ENCODE measurements around the gene ARCN1.

Gene ARCN1

GRCh38 chr11:118628861-118629549, 56.8 kb downstream of the ARCN1 start:
- Mint-ChIP-seq H3K4me1 (no peaks in the 10 kb centered on the region), H3K27ac (no peak overlapping the region), H3K27me3 (no peaks in the 10 kb centered on the region), H3K36me3 (ENCODE audit: low read depth) (no peaks in the 10 kb centered on the region), H3K4me3 (no peak overlapping the region), H3K9me3 (no peaks in the 10 kb centered on the region)
- ATAC-seq (no peak), DNase-seq (no peak)

DNA sequence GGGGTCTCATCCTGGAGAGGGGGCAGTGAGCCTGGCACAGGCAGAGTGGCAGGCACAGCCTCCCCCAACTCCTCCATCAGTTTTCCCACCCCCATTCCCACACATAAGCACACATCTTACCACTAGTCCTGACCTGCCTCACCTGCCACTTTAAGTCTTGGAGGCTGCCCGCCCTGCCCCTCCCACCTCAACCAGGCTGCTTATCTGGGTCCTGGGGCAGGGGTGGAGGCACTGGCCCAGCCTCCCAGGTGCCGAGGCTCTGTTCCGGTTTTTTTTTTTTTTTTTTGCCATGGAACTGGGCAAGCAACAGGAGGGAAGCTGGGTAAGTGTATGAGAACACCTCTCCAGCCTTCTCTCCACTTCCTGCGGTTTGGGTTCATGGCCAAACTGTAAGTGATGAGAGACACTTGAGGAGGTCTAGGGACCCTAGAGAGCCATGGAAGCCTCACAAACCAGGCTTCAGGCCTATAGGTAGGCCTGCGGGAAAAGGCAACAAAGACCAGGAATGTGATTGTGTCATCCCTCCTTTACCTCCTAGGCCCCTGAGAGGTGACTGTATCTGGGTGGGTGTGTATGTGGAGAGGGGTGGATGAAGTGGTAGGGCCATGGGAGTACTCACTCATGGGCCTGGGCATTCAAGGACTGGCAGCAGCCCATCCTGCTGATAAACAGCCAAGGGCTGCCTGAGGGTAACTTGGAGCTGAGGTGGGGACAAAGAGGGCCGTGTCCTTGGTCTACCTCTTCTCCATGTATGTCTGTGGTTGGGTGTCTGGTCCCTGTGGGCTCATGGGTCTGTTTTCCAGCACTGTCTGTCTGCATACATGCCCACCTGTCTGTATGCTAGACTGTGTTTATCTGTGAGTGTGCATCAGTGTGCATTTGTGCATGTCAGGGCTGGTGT, 57.8 kb downstream of the ARCN1 start:
- Mint-ChIP-seq H3K4me1 (no peaks in the 10 kb centered on the region), H3K27ac (no peak overlapping the region), H3K27me3 (no peaks in the 10 kb centered on the region), H3K9me3 (no peaks in the 10 kb centered on the region), H3K4me3 (no peak overlapping the region), H3K36me3 (ENCODE audit: low read depth) (no peaks in the 10 kb centered on the region)
- ATAC-seq: no peak
- no peak for DNase-seq

- DNase-seq: no peak
- no peak overlapping the region for H3K4me3 Mint-ChIP-seq
These were observed 59.1 kb downstream of the ARCN1 start for GRCh38 chr11:118631142-118631909.

GRCh38 chr11:118632577-118633318, 60.5 kb downstream of the ARCN1 start:
- DNase-seq: no peak
- Mint-ChIP-seq H3K27me3 (no peaks in the 10 kb centered on the region), H3K36me3 (ENCODE audit: low read depth) (no peaks in the 10 kb centered on the region), H3K27ac (no peak overlapping the region), H3K4me1 (no peaks in the 10 kb centered on the region), H3K9me3 (no peaks in the 10 kb centered on the region), H3K4me3 (no peak overlapping the region)
- ATAC-seq: no peak

More at GRCh38 chr11:118631142-118631909, 59.1 kb downstream of the ARCN1 start:
- no peaks in the 10 kb centered on the region for H3K27me3 Mint-ChIP-seq
- H3K4me1 Mint-ChIP-seq: no peaks in the 10 kb centered on the region
- no peak overlapping the region for H3K27ac Mint-ChIP-seq
- H3K36me3 Mint-ChIP-seq (ENCODE audit: low read depth): no peaks in the 10 kb centered on the region
- H3K9me3 Mint-ChIP-seq: no peaks in the 10 kb centered on the region
- no peak for ATAC-seq

DNA sequence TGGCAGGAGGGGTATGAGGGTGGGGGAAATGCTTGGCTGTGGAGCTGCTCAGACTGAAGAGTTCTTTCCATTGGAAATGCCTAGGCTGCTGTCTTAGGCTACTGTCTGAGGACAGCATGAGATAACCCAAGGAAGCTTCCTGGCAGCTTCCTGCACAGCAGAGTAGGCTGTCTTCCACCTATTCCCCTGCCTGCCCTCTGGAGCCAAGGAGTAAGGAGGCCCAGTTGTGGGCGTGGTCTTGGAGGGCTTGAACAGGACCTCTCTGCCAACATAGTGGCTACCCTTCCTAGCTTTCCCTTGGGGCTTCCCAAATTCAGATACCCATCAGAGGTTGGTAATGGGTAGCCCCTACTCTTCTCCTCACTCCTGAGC, 61.1 kb downstream of the ARCN1 start:
- no peak for ATAC-seq
- Mint-ChIP-seq H3K9me3 (no peaks in the 10 kb centered on the region), H3K36me3 (ENCODE audit: low read depth) (no peaks in the 10 kb centered on the region), H3K27ac (no peak overlapping the region), H3K4me1 (no peaks in the 10 kb centered on the region), H3K27me3 (no peaks in the 10 kb centered on the region), H3K4me3 (no peak overlapping the region)
- no peak for DNase-seq

GRCh38 chr11:118633979-118634378, 61.8 kb downstream of the ARCN1 start:
- ATAC-seq (no peak), DNase-seq (no peak)
- Mint-ChIP-seq H3K9me3 (no peaks in the 10 kb centered on the region), H3K36me3 (ENCODE audit: low read depth) (no peaks in the 10 kb centered on the region), H3K4me1 (no peaks in the 10 kb centered on the region), H3K4me3 (no peak overlapping the region), H3K27ac (no peak overlapping the region), H3K27me3 (no peaks in the 10 kb centered on the region)

- Mint-ChIP-seq H3K4me1 (no peaks in the 10 kb centered on the region), H3K9me3 (no peaks in the 10 kb centered on the region), H3K4me3 (no peak overlapping the region), H3K36me3 (ENCODE audit: low read depth) (no peaks in the 10 kb centered on the region), H3K27ac (no peak overlapping the region), H3K27me3 (no peaks in the 10 kb centered on the region)
- DNase-seq: no peak
- no peak for ATAC-seq
These were observed 62.4 kb downstream of the ARCN1 start for GRCh38 chr11:118634431-118635236.

DNA sequence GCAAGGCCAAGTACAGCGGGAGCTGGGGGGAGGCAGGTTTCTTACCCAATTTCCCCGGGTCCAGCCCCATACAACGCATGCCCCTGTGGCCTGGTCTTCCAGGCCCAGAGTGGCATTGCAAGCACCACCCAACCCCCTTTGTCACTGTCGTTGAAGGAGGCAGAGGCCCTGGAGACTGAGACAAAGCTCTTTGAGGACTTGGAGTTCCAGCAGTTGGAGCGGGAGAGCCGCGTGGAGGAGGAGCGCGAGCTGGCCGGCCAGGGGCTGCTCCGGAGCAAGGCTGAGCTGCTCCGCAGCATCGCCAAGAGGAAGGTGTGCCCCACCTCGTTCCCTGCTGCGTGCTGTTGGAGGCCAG, 63.0 kb downstream of the ARCN1 start:
- Mint-ChIP-seq H3K36me3 (ENCODE audit: low read depth) (no peaks in the 10 kb centered on the region), H3K9me3 (no peaks in the 10 kb centered on the region), H3K27ac (no peak overlapping the region), H3K4me3 (no peak overlapping the region), H3K4me1 (no peaks in the 10 kb centered on the region), H3K27me3 (no peaks in the 10 kb centered on the region)
- no peak for ATAC-seq
- DNase-seq: no peak

- no peak for ATAC-seq
- H3K27me3 Mint-ChIP-seq: no peaks in the 10 kb centered on the region
These were observed 63.4 kb downstream of the ARCN1 start for GRCh38 chr11:118635642-118636041.

GRCh38 chr11:118636569-118637290, 64.5 kb downstream of the ARCN1 start:
- Mint-ChIP-seq H3K27ac (no peak overlapping the region), H3K4me3 (no peak overlapping the region), H3K4me1 (no peaks in the 10 kb centered on the region), H3K36me3 (ENCODE audit: low read depth) (no peaks in the 10 kb centered on the region), H3K27me3 (no peaks in the 10 kb centered on the region), H3K9me3 (no peaks in the 10 kb centered on the region)
- DNase-seq: no peak
- ATAC-seq: no peak

More at GRCh38 chr11:118635642-118636041, 63.4 kb downstream of the ARCN1 start:
- H3K36me3 Mint-ChIP-seq (ENCODE audit: low read depth): no peaks in the 10 kb centered on the region
- no peak for DNase-seq
- no peak overlapping the region for H3K4me3 Mint-ChIP-seq
- no peak overlapping the region for H3K27ac Mint-ChIP-seq
- H3K9me3 Mint-ChIP-seq: no peaks in the 10 kb centered on the region
- H3K4me1 Mint-ChIP-seq: no peaks in the 10 kb centered on the region

DNA sequence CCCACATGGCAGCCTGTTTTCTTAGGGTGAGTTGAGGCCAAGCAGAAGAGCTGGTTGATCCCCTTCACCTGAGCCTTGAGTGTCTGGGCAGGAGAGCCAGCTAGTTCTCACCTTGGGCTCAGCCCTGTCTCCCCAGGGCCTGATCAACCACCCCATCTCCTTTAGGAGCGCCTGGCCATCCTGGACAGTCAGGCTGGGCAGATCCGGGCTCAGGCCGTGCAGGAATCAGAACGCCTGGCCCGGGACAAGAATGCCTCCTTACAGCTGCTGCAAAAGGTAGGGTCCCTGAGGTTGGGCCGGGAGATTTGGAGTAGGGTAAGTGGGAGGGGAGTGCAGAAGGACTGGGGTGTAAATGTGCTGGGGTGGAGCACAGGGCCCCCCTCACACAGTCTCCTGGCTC, 66.5 kb downstream of the ARCN1 start:
- H3K36me3 Mint-ChIP-seq (ENCODE audit: low read depth): no peaks in the 10 kb centered on the region
- no peak for DNase-seq
- H3K4me3 Mint-ChIP-seq: no peak overlapping the region
- H3K4me1 Mint-ChIP-seq: no peaks in the 10 kb centered on the region
- ATAC-seq: no peak
- no peak overlapping the region for H3K27ac Mint-ChIP-seq
- no peaks in the 10 kb centered on the region for H3K9me3 Mint-ChIP-seq
- H3K27me3 Mint-ChIP-seq: no peaks in the 10 kb centered on the region

- DNase-seq (no peak), ATAC-seq (no peak)
- no peaks in the 10 kb centered on the region for H3K9me3 Mint-ChIP-seq
- H3K27me3 Mint-ChIP-seq: no peaks in the 10 kb centered on the region
- H3K4me1 Mint-ChIP-seq: no peaks in the 10 kb centered on the region
- H3K27ac Mint-ChIP-seq: no peak overlapping the region
- H3K4me3 Mint-ChIP-seq: no peak overlapping the region
- H3K36me3 Mint-ChIP-seq (ENCODE audit: low read depth): no peaks in the 10 kb centered on the region
These were observed 67.7 kb downstream of the ARCN1 start for GRCh38 chr11:118639899-118640298.

Measured in activated naive CD8-positive, alpha-beta T cell treated with anti-CD3 and anti-CD28 coated beads, Interleukin-2, amount 50 U/mL, for 24 hours (primary cell).